ENCODE measurements around the gene PLEKHG4B. TPM values are rescaled to one million over a fixed set of nuclear protein-coding genes. Genes with fewer than 3 reads are reported as not detected.
"Not testable (repeated sequence)": the region's sequence is repeated elsewhere in the genome, so short reads cannot be mapped to it uniquely, and the experiment has no call there.

The PLEKHG4B gene
- total RNA-seq, 1 donor from 2014 or later, result 0.36 TPM

GRCh38 chr5:190366-191035 lies 98.5 kb downstream of the PLEKHG4B start:
- ATAC-seq, result no peak

- no peak for ATAC-seq
These were observed 99.3 kb downstream of the PLEKHG4B start, which contains the start of gene LRRC14B for GRCh38 chr5:191036-191948. TSS of gene LRRC14B (plus strand) at chr5:191495. CDS start at chr5:191539, 44 bp downstream.

GRCh38 chr5:191949-192690 lies 100.2 kb downstream of the PLEKHG4B start:
- no peak for ATAC-seq

- no peak for ATAC-seq
These were observed 100.7 kb downstream of the PLEKHG4B start for GRCh38 chr5:192691-192969.

- ATAC-seq, result no peak
These were observed 101.2 kb downstream of the PLEKHG4B start for GRCh38 chr5:192970-193831.

- ATAC-seq, result no peak
These were observed 102.1 kb downstream of the PLEKHG4B start for GRCh38 chr5:194102-194501.

- no peak for ATAC-seq
These were observed 102.7 kb downstream of the PLEKHG4B start for GRCh38 chr5:194603-195209.

GRCh38 chr5:195401-196160 lies 103.6 kb downstream of the PLEKHG4B start:
- ATAC-seq, result no peak

GRCh38 chr5:196350-196749 lies 104.4 kb downstream of the PLEKHG4B start:
- ATAC-seq, result peak; percentile 3

GRCh38 chr5:197031-197430 lies 105.1 kb downstream of the PLEKHG4B start:
- not testable (repeated sequence) for ATAC-seq

- no peak for ATAC-seq
These were observed 106.0 kb downstream of the PLEKHG4B start for GRCh38 chr5:197892-198489.

GRCh38 chr5:198516-199196 lies 106.7 kb downstream of the PLEKHG4B start:
- ATAC-seq, result no peak

GRCh38 chr5:199197-199949 lies 107.4 kb downstream of the PLEKHG4B start:
- ATAC-seq, result no peak

- ATAC-seq, result no peak
These were observed 108.1 kb downstream of the PLEKHG4B start for GRCh38 chr5:199950-200645.

- ATAC-seq, result no peak
These were observed 109.0 kb downstream of the PLEKHG4B start for GRCh38 chr5:200985-201384.

- ATAC-seq, result no peak
These were observed 109.7 kb downstream of the PLEKHG4B start for GRCh38 chr5:201672-202071.

- ATAC-seq, result no peak
These were observed 111.4 kb downstream of the PLEKHG4B start for GRCh38 chr5:203246-203930.

GRCh38 chr5:204001-204400 lies 112.0 kb downstream of the PLEKHG4B start:
- no peak for ATAC-seq

Measured in esophagus mucosa (tissue), 1 donor.